Breast epithelium (tissue), 4 donors: Measurements from ENCODE around the gene AQP5. TPM values are rescaled to one million over a fixed set of nuclear protein-coding genes. Genes with fewer than 3 reads are reported as not detected.

Experiments used
- DNase-seq, 2 donors: peaks; one replicate each; pipeline ENCODE4 v3.0.0-alpha.2; 2019; ENCODE audit warnings: low spot score in 2 of 2
- H3K27ac ChIP-seq, 2 donors: fragments of 200-600 bp; sonication (generic) in 1 of 2; one replicate each; pipeline ENCODE4 v1.5.1; 2016 to 2019; ENCODE audit warnings: mild to moderate bottlenecking in 1 of 2
- H3K27me3 ChIP-seq, 2 donors: fragments of 200-600 bp; sonication (generic) in 1 of 2; one replicate each; pipeline versions ENCODE4 v1.5.1 to v1.6.0; 2017 to 2019; ENCODE audit warnings: control low read depth in 1 of 2, mild to moderate bottlenecking in 1 of 2
- H3K36me3 ChIP-seq: fragments of 200-600 bp; one replicate; pipeline ENCODE4 v1.5.1; 2019
- H3K4me1 ChIP-seq, 2 donors: fragments of 200-600 bp; sonication (generic); one replicate each; pipeline ENCODE4 v1.5.1; 2016 to 2019; ENCODE audit warnings: control low read depth in 1 of 2
- H3K4me3 ChIP-seq, 3 donors: fragments of 200-600 bp; sonication (generic); 1 replicate in 2 of 3; 2 replicates in 1 of 3; pipeline ENCODE4 v1.5.1; 2016 to 2019; ENCODE audit warnings: mild to moderate bottlenecking in 3 of 3, moderate library complexity in 2 of 3
- H3K9me3 ChIP-seq, 2 donors: fragments of 200-600 bp; sonication (generic) in 1 of 2; one replicate each; pipeline ENCODE4 v1.5.1; 2016 to 2019; ENCODE audit warnings: control low read depth in 1 of 2
- CTCF ChIP-seq, 3 donors: fragments of 450-650 bp; IDR thresholded peaks; one replicate each; pipeline ENCODE4 v1.5.1; 2016 to 2017; ENCODE audit warnings: antibody characterized with exemption in 3 of 3, mild to moderate bottlenecking in 3 of 3, moderate library complexity in 3 of 3
- POLR2A ChIP-seq: fragments of 450-650 bp; IDR thresholded peaks from one replicate; pipeline ENCODE4 v1.6.1; 2016; ENCODE audit warnings: antibody characterized with exemption, mild to moderate bottlenecking, moderate library complexity
- POLR2AphosphoS5 ChIP-seq, 3 donors: sonication (generic); formaldehyde crosslinking; IDR thresholded peaks; one replicate each; pipeline ENCODE4 v1.6.1; 2017; ENCODE audit warnings: antibody characterized with exemption in 3 of 3
- intact Hi-C: fragments of 100-400 bp; cut with DNase I; formaldehyde crosslinking; loops from one replicate; pipeline ENCODE4 v1.15.1; 2023; ENCODE audit warnings: low total_unique reads
- total RNA-seq, 3 donors: library from RNA; depleted of rRNA; stranded (reverse); fragments of >200 nt; gene quantifications; one replicate each; pipeline ENCODE4 v1.1.0, GENCODE V29; 2016

The AQP5 gene
- total RNA-seq, 3 donors from 2014 or later = 3.1 to 4.6 TPM; not detected in 1

GRCh38 chr12:49969651-49970429 lies 8.2 kb downstream of the AQP5 start:
- TF ChIP-seq CTCF (IDR thresholded peaks at IDR 0.05) (no peak), POLR2AphosphoS5 (IDR thresholded peaks at IDR 0.05) (no peak), POLR2A (no peak)
- Histone ChIP-seq H3K4me3 (no peak overlapping the region), H3K27me3 (peaks cover 0 to 3% of the 10 kb centered on the region in 2 donors), H3K36me3 (no peaks in the 10 kb centered on the region), H3K27ac (no peak overlapping the region), H3K4me1 (peaks cover 0 to 8% of the 10 kb centered on the region in 2 donors), H3K9me3 (no peaks in the 10 kb centered on the region)
- intact Hi-C loops = loop anchor here (10.0 kb wide), 1 partner anchor 195 kb away; no protein-coding TSS in a partner anchor
- DNase-seq = no peak

DNA sequence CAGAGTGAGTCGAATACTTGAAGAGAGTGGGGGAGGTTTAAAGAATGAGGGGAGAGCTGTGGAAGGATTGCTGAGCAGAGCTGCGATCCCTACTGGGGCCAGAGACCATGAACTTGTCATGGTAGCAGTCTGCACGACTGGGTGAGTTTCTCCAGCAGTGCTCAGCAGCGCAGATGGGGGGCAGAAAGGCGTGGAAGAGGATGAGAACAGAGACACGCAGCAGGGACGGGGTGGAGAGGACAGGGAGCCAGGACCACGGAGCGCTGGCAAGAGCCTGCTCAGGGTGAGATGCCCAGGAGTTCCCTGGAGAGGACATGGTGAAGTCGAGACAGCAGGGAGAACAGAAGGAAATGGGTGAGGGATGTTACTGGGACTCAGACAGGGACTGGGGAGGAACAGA lies 9.0 kb downstream of the AQP5 start:
- no peak overlapping the region for H3K27ac ChIP-seq
- peaks cover 0 to 8% of the 10 kb centered on the region in 2 donors for H3K4me1 ChIP-seq
- no peak for TF ChIP-seq CTCF (IDR thresholded peaks at IDR 0.05)
- no peak for TF ChIP-seq POLR2A
- no peak for TF ChIP-seq POLR2AphosphoS5 (IDR thresholded peaks at IDR 0.05)
- no peaks in the 10 kb centered on the region for H3K9me3 ChIP-seq
- no peak for DNase-seq
- peaks cover 0 to 3% of the 10 kb centered on the region in 2 donors for H3K27me3 ChIP-seq
- intact Hi-C loops = no loop called here
- no peaks in the 10 kb centered on the region for H3K36me3 ChIP-seq
- no peak overlapping the region for H3K4me3 ChIP-seq

DNA sequence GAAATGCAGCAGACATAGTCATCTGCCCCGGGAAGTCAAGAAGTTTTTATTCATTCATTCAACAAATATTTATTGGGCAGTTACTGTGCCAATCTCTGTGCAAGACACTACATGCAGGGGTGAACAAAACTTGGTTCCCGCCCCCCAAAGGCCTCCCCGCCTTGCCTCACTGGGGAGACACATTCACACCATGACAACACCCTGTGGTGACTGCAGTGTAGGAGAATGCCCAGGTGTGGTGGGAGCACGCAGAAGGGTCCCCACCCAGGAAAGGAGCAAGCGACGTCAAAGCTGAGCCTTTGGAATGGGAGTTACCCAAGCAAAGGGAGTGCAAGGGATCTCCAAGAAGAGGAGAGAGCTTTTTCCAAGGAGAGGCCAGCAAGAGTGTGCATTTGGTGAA lies 9.5 kb downstream of the AQP5 start:
- Histone ChIP-seq H3K36me3 (no peaks in the 10 kb centered on the region), H3K27ac (no peak overlapping the region), H3K4me3 (no peak overlapping the region), H3K4me1 (peaks cover 0 to 8% of the 10 kb centered on the region in 2 donors), H3K9me3 (no peaks in the 10 kb centered on the region), H3K27me3 (peaks cover 0 to 3% of the 10 kb centered on the region in 2 donors)
- no peak for DNase-seq
- TF ChIP-seq POLR2AphosphoS5 (IDR thresholded peaks at IDR 0.05) (no peak), CTCF (IDR thresholded peaks at IDR 0.05) (no peak), POLR2A (no peak)
- intact Hi-C loops = no loop called here

DNA sequence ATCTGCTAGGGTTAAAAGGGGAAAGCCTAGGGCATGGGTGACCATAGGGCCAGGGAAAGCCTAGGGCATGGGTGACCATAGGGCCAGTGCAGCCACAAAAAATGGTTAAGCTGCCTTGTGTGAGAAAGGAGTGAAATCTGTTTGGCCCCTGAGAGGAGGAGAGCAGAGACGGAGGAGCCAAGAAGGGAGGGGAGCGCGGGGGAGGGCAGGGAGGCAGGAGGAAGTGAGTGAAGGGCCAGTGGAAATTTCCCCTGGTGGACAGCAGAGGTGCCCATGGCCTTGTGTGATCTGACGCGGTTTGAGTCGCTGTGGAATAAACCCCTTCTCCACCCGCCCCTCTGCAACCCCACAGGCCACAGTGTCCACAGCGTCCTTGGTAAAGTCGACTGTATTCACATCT lies 10.5 kb downstream of the AQP5 start:
- H3K36me3 ChIP-seq = no peaks in the 10 kb centered on the region
- no peak for DNase-seq
- no peak overlapping the region for H3K4me3 ChIP-seq
- peaks cover 0 to 3% of the 10 kb centered on the region in 2 donors for H3K27me3 ChIP-seq
- H3K4me1 ChIP-seq = peaks cover 0 to 7% of the 10 kb centered on the region in 2 donors
- TF ChIP-seq POLR2AphosphoS5 (IDR thresholded peaks at IDR 0.05) (no peak), POLR2A (no peak), CTCF (IDR thresholded peaks at IDR 0.05) (no peak)
- intact Hi-C loops = no loop called here
- H3K9me3 ChIP-seq = no peaks in the 10 kb centered on the region
- H3K27ac ChIP-seq = no peak overlapping the region

DNA sequence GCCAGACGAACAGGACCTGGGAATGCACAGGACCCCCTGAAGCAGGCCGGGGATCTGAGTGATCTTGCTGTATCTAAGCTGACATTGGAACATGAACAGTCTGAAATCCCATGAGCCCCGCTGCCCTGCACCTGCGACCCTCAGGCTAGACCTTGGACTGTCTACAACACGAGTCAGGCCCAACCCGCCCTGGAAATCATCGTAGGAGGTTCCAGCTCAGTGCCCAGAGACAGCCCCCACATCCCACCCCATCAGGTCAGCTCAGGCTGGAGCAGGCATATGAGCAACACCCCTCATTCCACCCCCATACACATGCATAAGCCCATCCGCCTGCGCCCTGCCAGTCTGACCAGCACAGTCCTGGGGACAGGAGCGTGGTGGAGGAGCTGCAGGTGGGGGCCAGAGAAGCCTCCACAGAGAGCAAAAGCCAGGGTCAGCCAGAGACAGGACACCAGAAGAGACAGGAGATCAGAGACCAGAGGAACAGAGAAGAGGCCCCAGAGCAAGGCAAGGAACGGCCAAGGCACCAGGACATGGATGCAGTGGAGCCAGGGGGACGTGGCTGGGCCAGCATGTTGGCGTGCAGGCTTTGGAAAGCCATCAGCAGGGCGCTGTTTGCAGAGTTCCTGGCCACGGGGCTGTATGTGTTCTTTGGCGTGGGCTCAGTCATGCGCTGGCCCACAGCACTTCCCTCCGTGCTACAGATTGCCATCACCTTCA lies 11.1 kb downstream of the AQP5 start, which contains the start of gene AQP6:
Gene AQP6, plus strand, starts transcription at position 307 of the 720 bp plus-strand sequence. Its CDS starts 227 bp downstream, at position 534.
- TF ChIP-seq POLR2A (no peak), CTCF (IDR thresholded peaks at IDR 0.05) (no peak), POLR2AphosphoS5 (IDR thresholded peaks at IDR 0.05) (no peak)
- intact Hi-C loops = no loop called here
- no peak for DNase-seq
- H3K9me3 ChIP-seq = no peaks in the 10 kb centered on the region
- peaks cover 0 to 2% of the 10 kb centered on the region in 2 donors for H3K27me3 ChIP-seq
- H3K36me3 ChIP-seq = no peaks in the 10 kb centered on the region
- H3K4me1 ChIP-seq = peaks cover 0 to under 1% of the 10 kb centered on the region in 2 donors
- H3K4me3 ChIP-seq = no peak within 1 kb of the TSS
- no peak within 1 kb of the TSS for H3K27ac ChIP-seq
